GM12891 (cell line): ENCODE measurements around the gene PNPLA7.

ENCODE experiments used
- POLR2A ChIP-seq: IDR thresholded peaks from 2 replicates; pipeline ENCODE4 v1.6.1; 2011; ENCODE audit warnings: low read depth, low read length, control low read depth
- POLR2AphosphoS5 ChIP-seq: IDR thresholded peaks from 2 replicates; pipeline ENCODE4 v1.6.1; 2011; ENCODE audit warnings: low read depth, low read length, control low read depth
- POU2F2 ChIP-seq: IDR thresholded peaks from 2 replicates; pipeline ENCODE4 v1.6.1; 2011; ENCODE audit warnings: low read depth, mild to moderate bottlenecking, control low read depth, low read length, moderate library complexity
- SPI1 ChIP-seq: IDR thresholded peaks from 2 replicates; pipeline ENCODE4 v1.6.1; 2011; ENCODE audit warnings: low read depth, low read length, control low read depth
- TAF1 ChIP-seq: IDR thresholded peaks from 2 replicates; pipeline ENCODE4 v1.6.1; 2011; ENCODE audit warnings: low read depth, low read length, control low read depth

DNA sequence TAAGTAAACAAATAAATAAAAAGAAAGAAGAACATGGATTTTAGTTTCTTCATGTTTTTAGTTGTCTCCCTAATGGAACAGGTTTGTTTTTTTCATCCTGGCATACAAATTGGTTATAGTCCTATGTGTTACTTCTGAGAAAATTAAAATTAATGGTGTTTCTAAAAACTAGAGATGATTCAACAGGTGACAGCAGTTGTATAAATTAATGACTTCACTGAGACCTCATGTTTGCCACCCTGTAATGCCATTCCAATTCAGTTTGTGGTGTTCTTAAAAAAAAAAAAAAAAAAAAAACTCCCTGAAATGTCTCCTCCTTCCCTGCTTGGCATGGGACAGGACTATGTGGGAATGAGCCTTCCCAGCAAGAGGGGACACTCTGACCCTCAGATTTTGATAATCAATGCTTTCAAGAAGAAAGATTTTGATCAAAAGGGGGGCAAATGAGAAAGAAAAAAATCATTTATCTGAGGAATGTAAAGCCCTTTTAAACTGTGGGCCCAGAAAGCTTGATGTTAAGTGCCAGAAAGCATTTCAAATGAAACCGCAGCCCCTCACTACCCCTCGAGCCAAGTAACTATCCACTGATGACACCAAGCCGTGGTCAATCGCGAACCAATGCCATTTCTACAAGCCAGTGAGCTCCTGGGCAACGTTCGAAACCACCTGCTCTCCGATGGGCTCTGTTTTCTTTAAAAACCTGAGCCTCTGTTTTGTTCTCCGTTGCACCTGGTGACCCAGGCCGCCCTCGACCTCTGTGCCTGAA is 128.2 kb downstream of the PNPLA7 start:
- no peak for TF ChIP-seq POLR2AphosphoS5
- no peak for TF ChIP-seq POLR2A
- TF ChIP-seq POU2F2: no peak
- no peak for TF ChIP-seq TAF1
- no peak for TF ChIP-seq SPI1
